Naive thymus-derived CD4-positive, alpha-beta T cell (primary cell): ENCODE measurements around the gene ALDH1L2. TPM values are rescaled to one million over a fixed set of nuclear protein-coding genes. Genes with fewer than 3 reads are reported as not detected.
"Not testable (repeated sequence)": the region's sequence is repeated elsewhere in the genome, so short reads cannot be mapped to it uniquely, and the experiment has no call there.

Source experiments
- ATAC-seq: fragments of 150-1000 bp; cut with Tn5 transposase; 2 replicates; pipeline ENCODE4 v1.10.0; 2021; ENCODE audit warnings: mild to moderate bottlenecking, moderate library complexity
- CTCF ChIA-PET: fragments of 350-600 bp; sonication (Branson Sonifier 250); formaldehyde crosslinking; loops from one replicate; lab custom pipeline; 2021; ENCODE audit warnings: antibody characterized with exemption; lab: Charles Lee
- POLR2A ChIA-PET: fragments of 350-600 bp; sonication (Branson Sonifier 250); formaldehyde crosslinking; loops from one replicate; lab custom pipeline; 2021; ENCODE audit warnings: antibody characterized with exemption, inconsistent platforms; lab: Charles Lee
- DNase-seq, 9 donors: peaks; one replicate each; pipeline versions ENCODE4 v3.0.0 to v3.0.0-alpha.2; 2020 to 2022; ENCODE audit warnings: mixed read lengths in 1 of 9
- H3K27ac ChIP-seq: one replicate; pipeline ENCODE4 v1.7.0; 2013; ENCODE audit warnings: mild to moderate bottlenecking, low read depth, low read length, moderate library complexity
- H3K27me3 ChIP-seq, 2 donors: one replicate each; pipeline ENCODE4 v1.7.0; 2013; ENCODE audit warnings: low read length in 2 of 2, mild to moderate bottlenecking in 2 of 2, moderate library complexity in 2 of 2; ENCODE audit not compliant: control insufficient read depth in 2 of 2, insufficient read depth in 2 of 2
- H3K36me3 ChIP-seq, 3 experiments: 1 replicate in 2 of 3; 2 replicates in 1 of 3; pipeline ENCODE4 v1.7.0; 2013; ENCODE audit warnings: low read length in 3 of 3, mild to moderate bottlenecking in 3 of 3, moderate library complexity in 1 of 3; ENCODE audit not compliant: insufficient read depth in 3 of 3, control insufficient read depth in 2 of 3
- H3K4me1 ChIP-seq, 2 donors: one replicate each; pipeline ENCODE4 v1.7.0; 2013; ENCODE audit warnings: low read length in 2 of 2, mild to moderate bottlenecking in 2 of 2, moderate library complexity in 1 of 2; ENCODE audit not compliant: control insufficient read depth in 2 of 2, insufficient read depth in 2 of 2
- H3K4me3 ChIP-seq: 2 replicates; pipeline ENCODE4 v1.7.0; 2013; ENCODE audit warnings: mild to moderate bottlenecking, low read length
- H3K9me3 ChIP-seq, 3 experiments: 1 replicate in 2 of 3; 2 replicates in 1 of 3; pipeline ENCODE4 v1.7.0; 2013; ENCODE audit warnings: low read length in 3 of 3; ENCODE audit not compliant: control insufficient read depth in 2 of 3
- H3K27ac Mint-ChIP-seq, 9 donors: one replicate each; pipeline ENCODE4 v1.8.0; 2020 to 2022; ENCODE audit warnings: mixed read lengths in 9 of 9, mild to moderate bottlenecking in 8 of 9, moderate library complexity in 5 of 9, inconsistent platforms in 2 of 9
- H3K27me3 Mint-ChIP-seq, 5 donors: one replicate each; pipeline ENCODE4 v1.8.0; 2021 to 2022; ENCODE audit warnings: mixed read lengths in 5 of 5, mild to moderate bottlenecking in 1 of 5
- H3K36me3 Mint-ChIP-seq, 5 donors: one replicate each; pipeline ENCODE4 v1.8.0; 2020 to 2022; ENCODE audit warnings: mixed read lengths in 5 of 5, mild to moderate bottlenecking in 3 of 5, inconsistent platforms in 1 of 5
- H3K4me1 Mint-ChIP-seq, 7 donors: one replicate each; pipeline ENCODE4 v1.8.0; 2020 to 2022; ENCODE audit warnings: mixed read lengths in 7 of 7, mild to moderate bottlenecking in 3 of 7, inconsistent platforms in 1 of 7
- H3K4me3 Mint-ChIP-seq, 10 donors: one replicate each; pipeline ENCODE4 v1.8.0; 2020 to 2022; ENCODE audit warnings: mild to moderate bottlenecking in 10 of 10, mixed read lengths in 10 of 10, moderate library complexity in 6 of 10, inconsistent platforms in 2 of 10
- H3K9me3 Mint-ChIP-seq, 11 donors: one replicate each; pipeline ENCODE4 v1.8.0; 2020 to 2022; ENCODE audit warnings: mixed read lengths in 11 of 11, mild to moderate bottlenecking in 4 of 11, inconsistent platforms in 1 of 11, moderate library complexity in 1 of 11
- intact Hi-C, 2 donors: fragments of 100-400 bp; cut with micrococcal nuclease; formaldehyde crosslinking; loops; one replicate each; pipeline ENCODE4 v1.15.1; 2023
- polyA plus RNA-seq, 2 donors: library from polyadenylated mRNA; unstranded; fragments of 300-500 nt; fragmentation: Illumina TruSeq; gene quantifications; one replicate each; pipeline ENCODE4 v1.2.3, GENCODE V29; 2021
- total RNA-seq, 6 experiments: library from RNA in 5 of 6; stranded (reverse) in 5 of 6; gene quantifications; 1 replicate in 5 of 6; 2 replicates in 1 of 6; pipeline ENCODE4 v1.2.3 and lab custom pipeline; 2021 to 2026

Gene ALDH1L2
- total and polyA plus RNA-seq, 7 experiments from 2014 or later: 0.24 to 0.42 (median 0.34) TPM; not detected in 3

DNA sequence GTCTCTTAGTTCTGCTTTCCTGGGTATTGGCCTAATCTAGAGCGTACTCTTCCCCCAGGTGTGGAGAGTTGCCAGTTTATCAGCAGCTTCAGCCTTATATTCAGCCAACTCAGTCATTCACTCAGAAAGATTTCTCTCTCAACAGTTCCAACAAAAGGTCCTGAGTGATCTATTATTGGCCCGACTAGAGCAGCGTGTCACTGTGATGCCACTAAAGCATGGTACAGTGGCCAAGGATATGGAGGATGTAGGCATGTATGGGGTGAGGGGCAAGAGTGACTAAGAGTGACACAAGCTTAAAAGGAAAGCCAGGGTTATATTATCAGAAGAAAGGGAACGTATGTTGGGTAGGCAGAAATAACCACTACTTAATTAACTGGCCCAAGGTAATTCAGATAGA, 93.3 kb downstream of the ALDH1L2 start:
- POLR2A ChIA-PET: interaction anchor here (0.5 kb wide), 1 partner anchor 84 kb away, joined by 3 read pairs; no protein-coding TSS in a partner anchor
- Histone ChIP-seq H3K9me3 (no peaks in the 10 kb centered on the region), H3K4me3 (no peak overlapping the region), H3K27ac (no peak overlapping the region), H3K36me3 (peaks cover 0 to 52% (median 0%) of the 10 kb centered on the region in 3 experiments), H3K4me1 (peaks cover 12 to 13% of the 10 kb centered on the region in 2 donors), H3K27me3 (no peaks in the 10 kb centered on the region)
- CTCF ChIA-PET: no interaction called here
- intact Hi-C loops: no loop called here
- Mint-ChIP-seq H3K36me3 (peaks cover 13 to 73% (median 50%) of the 10 kb centered on the region in 5 donors), H3K27me3 (peaks cover 0 to 2% (median 0%) of the 10 kb centered on the region in 5 donors), H3K4me3 (no peak overlapping the region), H3K27ac (peak overlapping the region in 1 of 9 donors; percentile 7), H3K9me3 (peaks cover 0 to 8% (median 0%) of the 10 kb centered on the region in 11 donors), H3K4me1 (peaks cover 14 to 35% (median 31%) of the 10 kb centered on the region in 7 donors)
- ATAC-seq: no peak
- no peak for DNase-seq

DNA sequence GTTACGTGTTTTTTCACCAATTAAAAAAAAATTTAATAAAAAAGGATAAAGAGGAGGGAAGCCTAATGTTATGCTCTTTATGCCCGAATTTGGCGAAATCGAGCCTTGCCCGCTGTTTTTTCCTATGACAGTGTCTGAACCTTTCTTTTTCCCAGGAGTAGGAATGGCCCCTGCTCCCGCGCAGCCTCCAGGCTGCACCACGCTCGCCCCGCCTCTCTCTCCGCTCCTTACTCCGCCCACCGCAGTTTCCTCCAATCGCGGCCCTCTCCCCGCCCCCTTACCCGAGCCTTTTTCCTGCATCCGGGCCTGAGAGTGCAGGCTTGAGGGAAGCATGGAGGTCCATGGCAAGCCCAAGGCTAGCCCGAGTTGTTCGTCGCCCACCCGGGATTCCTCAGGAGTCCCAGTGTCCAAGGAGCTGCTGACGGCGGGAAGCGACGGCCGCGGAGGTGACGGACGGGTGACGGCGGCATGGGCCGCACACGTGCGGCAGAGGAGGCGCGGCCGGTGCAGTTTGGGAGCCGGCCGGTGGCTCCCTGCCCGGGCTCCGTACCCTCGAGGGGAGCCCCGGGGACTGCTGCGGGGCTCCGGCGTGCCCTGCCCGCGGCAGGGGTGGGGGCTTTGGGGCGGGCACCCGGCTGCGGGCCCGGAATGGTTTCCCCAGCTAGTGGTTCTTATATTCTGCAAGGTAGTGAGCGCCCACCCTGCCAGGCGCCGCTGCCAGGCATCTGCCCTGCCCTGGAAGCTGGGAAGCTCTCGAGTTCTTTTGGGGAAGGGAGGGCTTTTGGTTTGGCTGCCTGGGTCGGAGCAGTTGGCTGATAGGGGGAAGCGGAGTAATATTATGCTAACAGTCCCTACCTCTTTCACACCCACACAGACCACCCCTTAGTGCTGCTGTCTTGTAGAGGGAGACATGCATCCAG, 98.0 kb downstream of the ALDH1L2 start, which contains the start of gene NOPCHAP1:
NOPCHAP1 (plus strand) TSS at position 295 of the 920 bp plus-strand sequence; CDS start at position 332, 37 bp downstream.
- H3K27me3 ChIP-seq: no peaks in the 10 kb centered on the region
- Mint-ChIP-seq H3K4me1 (peaks cover 19 to 47% (median 37%) of the 10 kb centered on the region in 7 donors), H3K27me3 (peaks cover 0 to 13% (median 5%) of the 10 kb centered on the region in 5 donors), H3K27ac (peak within 1 kb of the TSS; percentile 63 to 87 (median 74)), H3K36me3 (peaks cover 8 to 28% (median 22%) of the 10 kb centered on the region in 5 donors), H3K9me3 (peaks cover 0 to 8% (median 0%) of the 10 kb centered on the region in 11 donors), H3K4me3 (peak within 1 kb of the TSS; percentile 90 to 95 (median 94))
- peak; percentile 100 for ATAC-seq
- intact Hi-C loops: loop anchor here (1.0 to 10.0 kb wide), 12 partner anchors 28 to 1373 kb away; partner anchors contain the start of genes SLC41A2 (in 2 of the 2), WASHC4 (in 2 of the 2), C12orf75 (in 1 of the 2) and EID3 (in 1 of the 2)
- H3K36me3 ChIP-seq: peaks cover 0 to 16% (median 0%) of the 10 kb centered on the region in 3 experiments
- H3K4me3 ChIP-seq: peak within 1 kb of the TSS; percentile 91
- peaks cover 12 to 13% of the 10 kb centered on the region in 2 donors for H3K4me1 ChIP-seq
- ChIA-PET POLR2A (no interaction called here), CTCF (no interaction called here)
- no peaks in the 10 kb centered on the region for H3K9me3 ChIP-seq
- peak within 1 kb of the TSS; percentile 73 for H3K27ac ChIP-seq
- DNase-seq: peak; percentile 64 to 84 (median 78)

DNA sequence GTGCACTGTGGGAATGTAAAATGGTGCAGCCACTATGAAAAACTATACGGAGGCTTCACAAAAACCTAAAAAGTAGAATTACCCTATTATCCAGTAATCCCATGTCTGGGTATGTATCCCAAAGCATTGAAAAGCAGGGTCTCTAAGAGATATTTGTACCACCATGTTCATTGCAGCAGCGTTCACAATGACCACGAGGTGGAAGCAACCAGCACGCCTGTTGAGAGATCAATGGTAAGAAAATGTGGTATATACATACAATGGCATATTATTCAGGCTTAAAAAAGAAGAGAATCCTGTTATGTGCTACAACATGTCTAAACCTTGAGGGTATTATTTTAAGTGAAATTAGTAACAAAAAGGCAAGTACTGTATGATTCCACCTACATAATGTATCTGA, 99.1 kb downstream of the ALDH1L2 start:
- H3K9me3 Mint-ChIP-seq: peaks cover 0 to 8% (median 0%) of the 10 kb centered on the region in 11 donors
- DNase-seq (no peak), ATAC-seq (no peak)
- peak overlapping the region in 6 of 9 donors; percentile 34 to 87 (median 64) for H3K27ac Mint-ChIP-seq
- POLR2A ChIA-PET: no interaction called here
- no peak overlapping the region for H3K27ac ChIP-seq
- peaks cover 0 to 24% (median 5%) of the 10 kb centered on the region in 5 donors for H3K27me3 Mint-ChIP-seq
- peaks cover 19 to 47% (median 37%) of the 10 kb centered on the region in 7 donors for H3K4me1 Mint-ChIP-seq
- H3K4me1 ChIP-seq: peaks cover 12 to 13% of the 10 kb centered on the region in 2 donors
- H3K36me3 Mint-ChIP-seq: peaks cover 8 to 21% (median 17%) of the 10 kb centered on the region in 5 donors
- H3K9me3 ChIP-seq: no peaks in the 10 kb centered on the region
- CTCF ChIA-PET: no interaction called here
- H3K36me3 ChIP-seq: peaks cover 0 to 11% (median 0%) of the 10 kb centered on the region in 3 experiments
- intact Hi-C loops: loop anchor here (5.0 to 10.0 kb wide), 4 partner anchors 47 to 840 kb away; partner anchors contain the start of gene C12orf75 (in 1 of the 2)
- H3K4me3 ChIP-seq: peak overlapping the region; percentile 91
- peak overlapping the region; percentile 90 to 95 (median 94) for H3K4me3 Mint-ChIP-seq
- no peaks in the 10 kb centered on the region for H3K27me3 ChIP-seq

DNA sequence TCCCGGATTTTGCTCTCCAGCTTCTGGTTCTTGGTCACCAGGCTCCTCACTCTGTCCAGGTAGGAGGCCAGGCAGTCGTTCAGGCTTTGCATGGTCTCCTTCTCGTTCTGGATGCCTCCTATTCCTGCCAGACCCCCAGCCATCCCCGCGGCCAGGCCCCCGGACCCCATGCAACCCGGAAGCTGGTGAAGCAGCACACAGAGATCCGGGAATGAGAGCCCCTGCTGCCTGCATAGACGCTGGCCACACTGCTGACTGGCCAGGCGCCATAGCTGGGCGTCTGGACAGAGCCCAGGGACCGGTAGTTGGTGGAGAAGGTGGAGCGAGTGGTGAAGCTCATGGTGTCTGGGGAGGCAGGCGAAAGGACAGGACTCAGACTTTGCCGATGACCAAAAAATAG, 106.6 kb downstream of the ALDH1L2 start:
- H3K9me3 Mint-ChIP-seq, H3K4me1 Mint-ChIP-seq, POLR2A ChIA-PET, H3K27ac ChIP-seq, intact Hi-C loops, H3K4me1 ChIP-seq, H3K27me3 ChIP-seq, DNase-seq, H3K27ac Mint-ChIP-seq, CTCF ChIA-PET, ATAC-seq, H3K36me3 ChIP-seq, H3K9me3 ChIP-seq, H3K36me3 Mint-ChIP-seq, H3K4me3 Mint-ChIP-seq, H3K4me3 ChIP-seq: not testable (repeated sequence)
- peaks cover 0 to 28% (median 0%) of the 10 kb centered on the region in 5 donors for H3K27me3 Mint-ChIP-seq

DNA sequence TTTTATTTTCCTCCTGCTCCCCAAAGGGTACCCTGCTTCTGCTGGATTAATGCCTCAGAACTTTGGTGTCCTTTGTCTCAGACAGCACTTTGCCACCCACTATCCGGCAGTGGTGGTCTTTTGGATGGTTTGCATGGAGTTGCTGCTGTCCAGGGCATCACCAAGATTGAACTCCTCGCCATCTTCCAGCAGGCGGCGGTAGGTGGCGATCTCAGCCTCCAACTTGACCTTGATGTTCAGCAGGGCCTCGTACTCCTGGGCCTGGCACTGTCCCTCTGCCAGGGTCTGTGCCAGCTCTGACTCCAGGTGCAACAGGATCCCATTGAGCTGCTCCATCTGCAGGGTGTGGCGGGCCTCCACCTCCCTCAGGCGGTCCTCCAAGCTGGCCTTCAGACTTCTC, 107.6 kb downstream of the ALDH1L2 start:
- POLR2A ChIA-PET: no interaction called here

DNA sequence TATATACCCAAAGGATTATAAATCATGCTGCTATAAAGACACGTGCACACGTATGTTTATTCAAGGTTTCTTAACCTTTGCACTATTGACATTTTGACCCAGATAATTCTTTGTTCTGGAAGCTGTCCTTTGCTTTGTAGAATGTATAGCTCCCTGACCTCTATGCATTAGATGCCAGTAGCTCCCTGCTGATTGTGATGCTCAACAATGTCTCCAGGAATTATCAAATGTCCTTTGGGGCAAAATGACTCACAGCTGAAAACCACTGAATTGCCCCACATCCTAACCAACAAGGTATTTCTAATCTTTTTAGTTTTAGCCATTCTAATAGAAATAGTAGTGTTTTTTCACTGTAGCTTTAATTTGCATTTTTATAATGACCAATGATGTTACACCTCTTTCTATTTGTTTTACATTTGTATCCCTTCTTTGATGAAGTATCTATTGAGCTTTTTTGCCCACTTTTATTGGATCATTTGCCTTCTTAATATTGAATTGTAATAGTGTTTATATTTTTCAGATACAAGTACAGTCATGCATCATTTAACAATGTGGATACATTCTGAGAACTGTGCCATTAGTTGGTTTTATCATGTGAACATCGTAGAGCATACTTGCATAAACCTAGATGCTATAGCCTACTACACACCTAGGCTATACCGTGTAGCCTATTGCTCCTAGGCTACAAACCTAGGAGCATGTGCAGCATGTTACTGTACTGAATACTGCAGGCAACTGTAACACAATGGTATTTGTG, 108.5 kb downstream of the ALDH1L2 start:
- Mint-ChIP-seq H3K4me3 (no peak overlapping the region), H3K36me3 (no peaks in the 10 kb centered on the region), H3K9me3 (no peaks in the 10 kb centered on the region), H3K27ac (no peak overlapping the region), H3K27me3 (peaks cover 0 to 15% (median 0%) of the 10 kb centered on the region in 5 donors), H3K4me1 (peaks cover 0 to 2% (median 0%) of the 10 kb centered on the region in 7 donors)
- Histone ChIP-seq H3K27ac (no peak overlapping the region), H3K36me3 (no peaks in the 10 kb centered on the region), H3K9me3 (no peaks in the 10 kb centered on the region), H3K27me3 (no peaks in the 10 kb centered on the region), H3K4me3 (no peak overlapping the region), H3K4me1 (no peaks in the 10 kb centered on the region)
- ChIA-PET CTCF (no interaction called here), POLR2A (no interaction called here)
- intact Hi-C loops: no loop called here
- ATAC-seq: no peak
- no peak for DNase-seq

More for the DNA sequence above, 107.6 kb downstream of the ALDH1L2 start:
- Mint-ChIP-seq H3K4me3 (no peak overlapping the region), H3K27ac (no peak overlapping the region), H3K27me3 (peaks cover 0 to 21% (median 0%) of the 10 kb centered on the region in 5 donors), H3K9me3 (no peaks in the 10 kb centered on the region), H3K4me1 (no peaks in the 10 kb centered on the region), H3K36me3 (no peaks in the 10 kb centered on the region)
- CTCF ChIA-PET: no interaction called here
- Histone ChIP-seq H3K27ac (no peak overlapping the region), H3K36me3 (no peaks in the 10 kb centered on the region), H3K4me3 (no peak overlapping the region), H3K4me1 (no peaks in the 10 kb centered on the region), H3K27me3 (no peaks in the 10 kb centered on the region), H3K9me3 (no peaks in the 10 kb centered on the region)
- intact Hi-C loops: no loop called here
- no peak for DNase-seq
- ATAC-seq: no peak
